GM18508 (cell line): ENCODE results near the gene FAM20A.
A peak's percentile ranks its signal among the peaks of the same experiment; 100 is the strongest.
"Not testable (repeated sequence)": the region's sequence is repeated elsewhere in the genome, so short reads cannot be mapped to it uniquely, and the experiment has no call there.

Experiments
- ATAC-seq: cut with Tn5 transposase; IDR thresholded peaks from one replicate; pipeline ENCODE4 v1.9.1; 2021; ENCODE audit warnings: moderate number of reproducible peaks; ENCODE audit not compliant: insufficient read depth, unreplicated experiment

The FAM20A gene

GRCh38 chr17:68533887-68534694 is 67.1 kb downstream of the FAM20A start:
- no peak for ATAC-seq

GRCh38 chr17:68532826-68533225 is 68.3 kb downstream of the FAM20A start:
- no peak for ATAC-seq

- no peak for ATAC-seq
Observed at GRCh38 chr17:68531252-68531651, 69.9 kb downstream of the FAM20A start.

- ATAC-seq = no peak
Observed at GRCh38 chr17:68527314-68527713, 73.9 kb downstream of the FAM20A start.

- ATAC-seq = no peak
Observed at GRCh38 chr17:68526548-68526947, 74.6 kb downstream of the FAM20A start.

- no peak for ATAC-seq
Observed at GRCh38 chr17:68522266-68522665, 78.9 kb downstream of the FAM20A start.

- ATAC-seq = no peak
Observed at GRCh38 chr17:68519911-68520310, 81.3 kb downstream of the FAM20A start.

GRCh38 chr17:68519051-68519450 is 82.1 kb downstream of the FAM20A start:
- not testable (repeated sequence) for ATAC-seq

GRCh38 chr17:68518063-68518815 is 82.9 kb downstream of the FAM20A start:
- no peak for ATAC-seq

- not testable (repeated sequence) for ATAC-seq
Observed at GRCh38 chr17:68517605-68518004, 83.6 kb downstream of the FAM20A start.

- ATAC-seq = no peak
Observed at GRCh38 chr17:68516732-68517131, 84.4 kb downstream of the FAM20A start.

GRCh38 chr17:68514831-68515635 is 86.1 kb downstream of the FAM20A start:
- ATAC-seq = no peak

GRCh38 chr17:68513932-68514331 is 87.2 kb downstream of the FAM20A start:
- ATAC-seq = no peak

- ATAC-seq = no peak
Observed at GRCh38 chr17:68512960-68513474, 88.2 kb downstream of the FAM20A start.

GRCh38 chr17:68512247-68512959 is 88.8 kb downstream of the FAM20A start, which contains the start of gene PRKAR1A:
PRKAR1A (plus strand) TSS chr17:68512430; CDS start chr17:68515400, 2,970 bp downstream.
- peak; percentile 84 for ATAC-seq

- ATAC-seq = peak; percentile 21
Observed at GRCh38 chr17:68511671-68512246, 89.4 kb downstream of the FAM20A start.

- no peak for ATAC-seq
Observed at GRCh38 chr17:68511254-68511670, 89.9 kb downstream of the FAM20A start.

GRCh38 chr17:68509141-68510057 is 91.8 kb downstream of the FAM20A start:
- ATAC-seq = no peak
